ENCODE data around the gene DISP2. TPM values are rescaled to one million over a fixed set of nuclear protein-coding genes. Genes with fewer than 3 reads are reported as not detected.

Gene DISP2
- polyA plus RNA-seq, 3 donors: 0.42 to 0.92 (median 0.50) TPM

- DNase-seq (ENCODE audit: extremely low read depth in 1 of 11, low read depth in 9 of 11, low spot score in 4 of 11): no peak
Observed at GRCh38 chr15:40354408-40355171, 3.4 kb upstream of the DISP2 start.

DNA sequence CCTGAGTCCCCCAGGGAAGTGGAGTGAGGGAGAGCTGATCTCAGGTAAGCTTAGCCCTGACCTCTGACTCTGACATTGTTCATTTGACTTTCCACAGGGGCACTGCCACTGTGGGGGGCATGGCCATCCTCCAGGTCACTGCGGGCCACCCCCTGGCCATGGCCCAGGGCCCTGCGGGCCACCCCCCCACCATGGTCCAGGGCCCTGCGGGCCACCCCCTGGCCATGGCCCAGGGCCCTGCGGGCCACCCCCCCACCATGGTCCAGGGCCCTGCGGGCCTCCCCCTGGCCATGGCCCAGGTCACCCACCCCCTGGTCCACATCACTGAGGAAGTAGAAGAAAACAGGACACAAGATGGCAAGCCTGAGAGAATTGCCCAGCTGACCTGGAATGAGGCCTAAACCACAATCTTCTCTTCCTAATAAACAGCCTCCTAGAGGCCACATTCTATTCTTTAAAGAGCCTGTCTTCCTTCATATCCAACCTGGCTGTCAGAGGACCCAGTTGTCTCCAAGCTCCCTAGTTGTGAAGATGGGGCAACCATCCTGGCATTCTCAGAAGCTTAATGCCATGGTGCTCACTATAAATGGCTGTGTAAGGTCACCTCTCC, 1.9 kb upstream of the DISP2 start:
- DNase-seq (ENCODE audit: extremely low read depth in 1 of 11, low read depth in 9 of 11, low spot score in 4 of 11): no peak

DNA sequence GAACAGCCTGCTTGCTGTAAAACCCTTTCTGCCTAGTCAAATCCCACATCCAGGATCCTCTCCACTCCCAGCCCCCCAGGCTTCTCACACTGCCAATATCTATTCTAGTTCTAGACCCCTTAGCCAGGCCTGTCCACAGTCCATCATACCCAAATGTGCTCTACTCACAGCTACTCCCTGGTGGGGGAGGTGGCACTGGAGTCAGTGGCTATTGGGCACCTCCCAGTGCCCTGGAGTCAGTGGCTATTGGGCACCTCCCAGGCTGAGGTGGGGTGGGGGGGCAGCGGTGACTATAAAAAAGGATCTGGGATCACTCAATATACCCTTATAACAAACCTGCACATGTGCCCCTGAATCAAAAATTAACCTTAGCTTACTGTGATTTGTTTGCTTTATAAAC, 773 bp upstream of the DISP2 start:
- no peak for DNase-seq (ENCODE audit: extremely low read depth in 1 of 11, low read depth in 9 of 11, low spot score in 4 of 11)

DNA sequence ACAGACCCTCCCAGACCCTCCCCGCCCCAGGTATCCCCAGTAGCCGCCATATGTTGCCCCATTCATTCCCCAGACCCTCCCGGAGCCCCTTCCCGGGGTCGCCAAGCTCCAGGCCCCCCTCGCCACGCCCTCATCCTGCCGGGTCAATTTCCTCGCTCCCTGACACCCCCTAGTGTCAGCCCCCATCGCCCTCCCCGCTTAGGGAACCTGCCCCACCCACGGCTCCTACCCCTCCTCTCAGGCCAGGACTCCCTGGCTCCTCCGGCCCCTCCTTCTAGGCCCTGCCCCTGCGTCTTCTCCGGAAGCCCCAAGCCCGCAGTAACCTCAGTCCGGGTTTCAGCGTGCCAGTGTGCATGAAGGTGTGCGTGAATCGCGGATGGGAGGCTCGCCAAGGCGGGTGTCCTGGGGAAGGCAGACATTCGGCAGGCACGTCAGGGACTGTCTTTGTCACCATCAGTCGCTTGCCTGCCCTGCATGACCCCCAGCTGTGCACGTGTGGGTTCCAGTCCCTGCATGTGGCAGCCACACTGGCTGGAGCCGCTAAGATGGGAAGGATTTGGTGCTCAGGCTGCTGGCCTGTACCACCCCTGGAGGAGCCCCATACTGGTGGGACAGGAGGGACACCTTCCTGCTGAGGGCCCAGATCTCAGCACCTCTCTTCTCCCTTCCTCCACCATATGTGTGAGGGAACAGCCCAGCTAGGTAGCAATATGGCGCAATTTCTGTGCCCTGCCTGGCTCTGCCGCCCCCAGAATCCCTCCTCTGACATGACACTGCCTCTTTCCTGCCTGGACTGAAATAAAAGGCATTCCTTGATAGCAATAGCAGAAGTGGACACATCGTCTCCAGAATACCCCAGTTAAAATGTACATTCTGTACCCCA, 693 bp downstream of the DISP2 start:
- no peak for DNase-seq (ENCODE audit: extremely low read depth in 1 of 11, low read depth in 9 of 11, low spot score in 4 of 11)

DNA sequence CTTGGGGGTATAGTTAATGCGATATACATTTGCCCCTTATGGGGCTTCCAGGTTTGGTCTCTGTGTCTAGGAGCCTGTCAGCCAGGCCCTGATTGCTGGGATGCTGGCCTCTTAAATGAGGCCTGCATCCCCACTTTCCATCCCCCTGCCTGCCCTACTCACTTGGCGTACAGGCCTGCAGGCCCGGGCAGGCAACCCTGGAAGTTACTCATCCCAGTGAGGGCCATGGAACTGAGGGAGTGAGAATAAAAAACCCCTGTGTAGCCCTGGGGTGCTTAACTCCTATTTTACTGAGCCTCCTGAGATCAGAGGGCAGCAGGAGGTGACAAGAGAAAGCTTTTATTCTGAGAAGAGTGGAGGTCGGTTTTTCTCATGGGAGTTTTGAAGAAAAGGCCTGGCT, 2.0 kb downstream of the DISP2 start:
- DNase-seq (ENCODE audit: extremely low read depth in 1 of 11, low read depth in 9 of 11, low spot score in 4 of 11): no peak

DNA sequence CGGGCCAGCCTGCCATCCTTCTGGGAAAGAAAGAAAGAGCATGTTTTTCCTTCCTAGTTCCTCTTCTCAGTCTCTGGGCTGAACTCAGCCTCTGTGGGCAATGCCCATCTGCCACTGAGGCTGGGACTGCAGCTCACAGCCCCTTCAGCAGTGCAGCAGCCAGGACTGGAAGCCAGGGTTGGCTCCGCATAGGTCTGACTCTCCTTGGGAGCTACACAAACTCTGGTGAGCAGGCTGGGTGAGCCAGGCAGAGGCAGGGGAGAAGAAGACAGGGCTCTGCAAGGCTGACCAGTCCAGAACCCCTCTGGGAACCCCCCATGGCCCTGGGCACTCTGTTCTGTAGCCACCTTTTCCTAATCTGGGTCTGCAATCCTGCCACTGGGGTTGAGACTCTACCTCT, 3.6 kb downstream of the DISP2 start:
- no peak for DNase-seq (ENCODE audit: extremely low read depth in 1 of 11, low read depth in 9 of 11, low spot score in 4 of 11)

DNA sequence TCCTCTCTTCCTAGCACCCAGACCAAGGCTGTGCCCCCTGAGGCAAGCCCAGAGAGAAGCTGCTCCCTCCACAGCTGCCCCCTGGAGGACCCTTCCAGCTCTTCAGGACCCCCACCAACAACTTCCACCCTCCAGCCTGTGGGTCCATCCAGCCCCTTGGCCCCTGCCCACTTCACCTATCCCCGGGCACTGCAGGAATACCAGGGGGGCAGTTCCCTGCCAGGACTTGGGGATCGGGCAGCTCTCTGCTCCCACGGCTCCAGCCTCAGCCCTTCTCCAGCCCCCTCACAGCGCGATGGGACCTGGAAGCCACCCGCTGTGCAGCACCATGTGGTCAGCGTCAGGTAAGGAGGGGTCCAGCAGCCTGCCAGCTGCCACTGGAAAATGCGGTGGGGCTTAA, 5.6 kb downstream of the DISP2 start:
- DNase-seq (ENCODE audit: extremely low read depth in 1 of 11, low read depth in 9 of 11, low spot score in 4 of 11): no peak

DNA sequence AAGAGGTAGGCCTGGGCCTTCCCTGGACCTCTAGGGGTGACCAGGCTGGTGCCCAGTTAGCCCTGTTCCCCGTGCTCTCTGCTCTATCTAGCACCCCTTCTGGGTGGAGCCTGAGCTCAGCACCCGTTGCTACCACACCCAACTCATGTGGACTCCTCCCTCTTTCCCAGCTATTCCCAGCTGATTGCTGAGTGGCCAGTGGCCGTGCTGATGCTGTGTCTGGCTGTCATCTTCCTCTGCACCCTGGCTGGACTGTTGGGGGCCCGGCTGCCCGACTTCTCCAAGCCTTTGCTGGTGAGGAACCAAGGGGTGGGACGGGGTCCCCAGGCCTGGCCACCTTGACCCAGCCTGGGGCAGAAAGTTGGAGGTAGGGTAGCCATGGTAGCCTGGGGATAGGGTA, 6.2 kb downstream of the DISP2 start:
- DNase-seq (ENCODE audit: extremely low read depth in 1 of 11, low read depth in 9 of 11, low spot score in 4 of 11): no peak

DNA sequence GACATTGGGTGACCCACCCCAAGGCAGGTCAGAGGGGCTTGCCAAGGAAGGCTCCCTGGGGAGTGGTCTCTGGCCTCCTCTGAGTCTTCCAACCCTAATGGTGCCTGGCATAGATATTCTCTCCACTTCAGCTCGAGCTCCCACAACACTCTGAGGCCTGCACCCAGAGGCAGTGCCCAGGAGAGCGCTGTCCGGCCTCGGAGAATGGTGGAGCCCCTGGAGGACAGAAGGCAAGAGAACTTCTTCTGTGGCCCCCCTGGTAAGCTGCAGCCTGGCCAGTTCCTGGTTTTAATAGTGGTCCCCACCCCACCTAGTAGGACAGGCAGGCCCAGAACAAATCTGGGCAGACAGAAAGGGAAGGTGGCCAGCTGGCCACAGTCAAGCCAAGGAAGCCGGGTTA, 7.0 kb downstream of the DISP2 start:
- no peak for DNase-seq (ENCODE audit: extremely low read depth in 1 of 11, low read depth in 9 of 11, low spot score in 4 of 11)

DNA sequence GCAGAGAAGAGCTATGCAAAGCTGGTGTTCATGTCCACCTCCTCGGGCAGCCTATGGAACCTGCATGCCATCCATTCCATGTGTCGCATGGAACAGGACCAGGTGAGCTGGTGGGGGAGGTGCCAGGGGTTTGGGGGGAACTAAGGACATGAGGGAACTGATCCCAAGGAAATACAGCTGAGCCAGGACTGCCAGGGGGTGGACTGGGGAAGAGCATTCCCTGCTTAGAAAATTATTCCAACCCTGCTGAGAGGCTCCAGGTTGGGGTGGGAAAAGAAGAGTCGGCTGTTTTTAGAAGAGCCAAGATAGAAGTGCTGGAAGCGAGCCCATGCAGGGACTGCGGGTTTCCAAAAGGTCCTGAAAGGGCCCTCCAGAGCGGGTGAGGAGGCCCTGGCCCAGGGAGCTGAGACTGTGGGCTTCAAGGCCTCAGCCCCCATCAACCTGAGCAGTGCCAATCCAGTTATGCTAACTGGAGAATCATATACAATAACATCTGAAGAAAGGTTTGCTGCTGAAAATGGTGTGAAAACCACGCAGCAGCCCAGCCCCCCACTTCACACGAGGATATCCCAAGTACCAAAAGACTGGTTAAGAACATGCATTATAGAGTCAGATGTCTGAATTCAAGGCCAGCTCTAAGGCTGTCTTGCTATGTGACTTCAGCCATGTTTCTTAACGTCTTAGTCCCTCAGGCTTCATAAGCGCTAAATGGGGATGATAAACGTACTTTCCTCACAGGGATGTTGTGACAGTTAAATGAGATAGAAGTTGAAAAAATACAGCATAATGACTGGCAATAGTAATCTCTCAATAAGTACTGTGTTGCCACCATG, 7.8 kb downstream of the DISP2 start:
- no peak for DNase-seq (ENCODE audit: extremely low read depth in 1 of 11, low read depth in 9 of 11, low spot score in 4 of 11)

DNA sequence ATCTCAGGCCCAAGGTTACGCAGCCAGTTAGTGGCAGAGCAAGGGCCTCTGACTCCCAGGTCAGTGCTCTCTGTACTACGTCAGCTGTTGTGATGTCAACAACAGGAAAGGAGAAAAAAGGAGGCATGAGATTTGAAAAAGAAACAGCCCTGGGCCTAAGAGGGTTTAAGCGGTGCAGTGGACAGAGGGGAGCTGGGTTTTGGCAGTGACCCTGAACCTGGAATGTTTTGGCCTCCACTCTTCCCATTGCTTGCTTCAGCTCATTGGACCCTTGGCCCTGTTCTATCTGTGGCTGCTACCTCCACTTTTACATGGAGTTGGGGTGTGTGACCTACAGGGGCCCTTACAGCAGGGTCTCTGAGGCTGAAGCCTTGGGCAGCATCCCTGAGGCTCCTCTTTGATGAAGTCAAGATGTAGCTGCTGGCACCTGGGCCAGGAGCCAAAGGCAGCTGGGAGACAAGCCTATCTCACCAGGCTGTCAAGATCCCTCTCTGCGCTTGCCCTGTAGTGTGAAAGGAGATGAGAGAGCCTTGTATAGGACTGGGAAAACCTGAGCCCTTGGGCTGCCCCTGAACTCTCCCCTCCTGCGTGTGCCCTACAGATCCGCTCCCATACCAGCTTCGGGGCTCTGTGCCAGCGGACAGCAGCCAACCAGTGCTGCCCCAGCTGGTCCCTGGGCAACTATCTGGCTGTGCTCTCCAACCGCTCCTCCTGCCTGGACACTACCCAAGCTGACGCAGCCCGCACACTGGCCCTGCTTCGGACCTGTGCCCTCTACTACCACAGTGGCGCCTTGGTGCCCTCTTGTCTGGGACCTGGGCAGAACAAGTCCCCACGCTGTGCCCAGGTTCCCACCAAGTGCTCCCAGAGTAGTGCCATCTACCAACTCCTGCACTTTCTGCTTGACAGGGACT, 8.7 kb downstream of the DISP2 start:
- no peak for DNase-seq (ENCODE audit: extremely low read depth in 1 of 11, low read depth in 9 of 11, low spot score in 4 of 11)

GRCh38 chr15:40367371-40367685, 9.3 kb downstream of the DISP2 start:
- no peak for DNase-seq (ENCODE audit: extremely low read depth in 1 of 11, low read depth in 9 of 11, low spot score in 4 of 11)

DNA sequence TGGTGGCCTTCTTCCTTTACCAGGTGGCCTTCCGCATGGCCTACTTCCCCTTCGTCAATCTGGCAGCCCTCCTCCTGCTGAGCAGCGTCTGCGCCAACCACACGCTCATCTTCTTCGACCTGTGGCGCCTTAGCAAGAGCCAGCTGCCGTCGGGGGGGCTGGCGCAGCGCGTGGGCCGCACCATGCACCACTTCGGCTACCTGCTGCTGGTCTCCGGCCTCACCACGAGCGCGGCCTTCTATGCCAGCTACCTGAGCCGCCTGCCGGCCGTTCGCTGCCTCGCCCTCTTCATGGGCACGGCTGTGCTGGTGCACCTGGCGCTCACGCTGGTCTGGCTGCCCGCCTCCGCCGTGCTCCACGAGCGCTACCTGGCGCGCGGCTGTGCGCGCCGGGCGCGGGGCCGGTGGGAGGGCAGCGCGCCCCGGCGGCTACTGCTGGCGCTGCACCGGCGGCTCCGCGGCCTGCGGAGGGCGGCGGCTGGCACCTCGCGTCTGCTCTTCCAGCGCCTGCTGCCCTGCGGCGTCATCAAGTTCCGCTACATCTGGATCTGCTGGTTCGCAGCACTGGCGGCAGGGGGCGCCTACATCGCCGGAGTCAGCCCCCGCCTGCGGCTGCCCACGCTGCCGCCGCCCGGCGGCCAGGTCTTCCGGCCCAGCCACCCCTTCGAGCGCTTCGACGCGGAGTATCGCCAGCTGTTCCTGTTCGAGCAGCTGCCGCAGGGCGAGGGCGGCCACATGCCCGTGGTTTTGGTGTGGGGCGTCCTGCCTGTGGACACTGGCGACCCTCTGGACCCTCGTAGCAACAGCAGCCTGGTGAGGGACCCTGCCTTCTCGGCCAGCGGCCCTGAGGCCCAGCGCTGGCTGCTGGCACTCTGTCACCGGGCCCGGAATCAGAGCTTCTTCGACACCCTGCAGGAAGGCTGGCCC, 9.9 kb downstream of the DISP2 start:
- peak in 9 of 11 donors; percentile 67 to 86 (median 81) for DNase-seq (ENCODE audit: extremely low read depth in 1 of 11, low read depth in 9 of 11, low spot score in 4 of 11)

- no peak for DNase-seq (ENCODE audit: extremely low read depth in 1 of 11, low read depth in 9 of 11, low spot score in 4 of 11)
Observed at GRCh38 chr15:40368719-40369473, 10.9 kb downstream of the DISP2 start.

GRCh38 chr15:40369474-40369869, 11.5 kb downstream of the DISP2 start:
- DNase-seq (ENCODE audit: extremely low read depth in 1 of 11, low read depth in 9 of 11, low spot score in 4 of 11): no peak

DNA sequence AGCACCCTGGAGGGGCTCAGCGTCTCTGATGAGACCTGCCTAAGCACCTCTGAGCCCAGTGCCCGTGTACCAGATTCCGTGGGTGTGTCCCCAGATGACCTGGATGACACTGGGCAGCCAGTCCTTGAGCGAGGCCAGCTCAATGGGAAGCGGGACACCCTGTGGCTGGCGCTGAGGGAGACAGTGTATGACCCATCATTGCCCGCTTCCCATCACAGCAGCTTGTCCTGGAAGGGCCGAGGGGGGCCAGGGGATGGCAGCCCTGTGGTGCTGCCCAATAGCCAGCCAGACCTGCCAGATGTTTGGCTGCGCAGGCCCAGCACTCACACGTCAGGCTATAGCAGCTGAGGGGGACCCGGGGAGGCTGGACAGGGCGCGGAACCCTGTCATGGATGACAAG, 12.0 kb downstream of the DISP2 start:
- DNase-seq (ENCODE audit: extremely low read depth in 1 of 11, low read depth in 9 of 11, low spot score in 4 of 11): no peak

GRCh38 chr15:40372981-40373380, 15.0 kb downstream of the DISP2 start:
- no peak for DNase-seq (ENCODE audit: extremely low read depth in 1 of 11, low read depth in 9 of 11, low spot score in 4 of 11)
